Measurements from ENCODE around the gene TMEM53. TPM values are rescaled to one million over a fixed set of nuclear protein-coding genes. Genes with fewer than 3 reads are reported as not detected.
A peak's percentile ranks its signal among the peaks of the same experiment; 100 is the strongest.

The TMEM53 gene
- total and polyA plus RNA-seq, 8 donors: 8.5 to 18.8 (median 9.7) TPM

- DNase-seq (no peak), ATAC-seq (no peak)
- Histone ChIP-seq H3K9me3 (no peaks in the 10 kb centered on the region), H3K4me3 (no peak overlapping the region), H3K27me3 (no peaks in the 10 kb centered on the region), H3K4me1 (peaks cover 0 to 26% of the 10 kb centered on the region in 2 donors), H3K27ac (peak overlapping the region in 1 of 2 donors; percentile 61), H3K36me3 (no peaks in the 10 kb centered on the region)
- intact Hi-C loops (cut with DNase I): no loop called here
- no peak for TF ChIP-seq CTCF (IDR thresholded peaks at IDR 0.05)
Observed at GRCh38 chr1:44685218-44685617, 10.9 kb upstream of the TMEM53 start.

- Histone ChIP-seq H3K36me3 (no peaks in the 10 kb centered on the region), H3K27me3 (no peaks in the 10 kb centered on the region), H3K9me3 (no peaks in the 10 kb centered on the region), H3K4me3 (no peak overlapping the region), H3K4me1 (peaks cover 0 to 26% of the 10 kb centered on the region in 2 donors), H3K27ac (peak overlapping the region in 1 of 2 donors; percentile 61)
- DNase-seq (peak in 1 of 4 donors; percentile 32), ATAC-seq (no peak)
- intact Hi-C loops (cut with DNase I): no loop called here
- TF ChIP-seq CTCF (IDR thresholded peaks at IDR 0.05): no peak
Observed at GRCh38 chr1:44684525-44684924, 10.2 kb upstream of the TMEM53 start.

- no peaks in the 10 kb centered on the region for H3K27me3 ChIP-seq
- no peak for ATAC-seq
- no peak overlapping the region for H3K27ac ChIP-seq
- no peaks in the 10 kb centered on the region for H3K36me3 ChIP-seq
- peaks cover 2 to 35% of the 10 kb centered on the region in 2 donors for H3K4me1 ChIP-seq
- no peak for DNase-seq
- no peak for TF ChIP-seq CTCF (IDR thresholded peaks at IDR 0.05)
- H3K4me3 ChIP-seq: no peak overlapping the region
- H3K9me3 ChIP-seq: no peaks in the 10 kb centered on the region
- intact Hi-C loops (cut with DNase I): no loop called here
Observed at GRCh38 chr1:44682883-44683265, 8.6 kb upstream of the TMEM53 start.

- intact Hi-C loops (cut with DNase I): no loop called here
- DNase-seq: no peak
- Histone ChIP-seq H3K27ac (no peak overlapping the region), H3K9me3 (no peaks in the 10 kb centered on the region), H3K36me3 (no peaks in the 10 kb centered on the region), H3K4me3 (no peak overlapping the region), H3K4me1 (peaks cover 9 to 41% of the 10 kb centered on the region in 2 donors), H3K27me3 (no peaks in the 10 kb centered on the region)
- peak; percentile 33 for ATAC-seq
- TF ChIP-seq CTCF (IDR thresholded peaks at IDR 0.05): no peak
Observed at GRCh38 chr1:44681905-44682882, 7.9 kb upstream of the TMEM53 start.

- H3K27me3 ChIP-seq: no peaks in the 10 kb centered on the region
- no peaks in the 10 kb centered on the region for H3K9me3 ChIP-seq
- no peak overlapping the region for H3K27ac ChIP-seq
- TF ChIP-seq CTCF (IDR thresholded peaks at IDR 0.05): no peak
- intact Hi-C loops (cut with DNase I): no loop called here
- H3K4me3 ChIP-seq: no peak overlapping the region
- no peaks in the 10 kb centered on the region for H3K36me3 ChIP-seq
- DNase-seq (no peak), ATAC-seq (no peak)
- peaks cover 29 to 53% of the 10 kb centered on the region in 2 donors for H3K4me1 ChIP-seq
Observed at GRCh38 chr1:44679468-44679867, 5.2 kb upstream of the TMEM53 start.
